NCI-H128 (cell line): ENCODE results near the gene C16orf90.
A peak's percentile ranks its signal among the peaks of the same experiment; 100 is the strongest.

Experiments
- DNase-seq: peaks from one replicate; lab custom pipeline; 2025; ENCODE audit not compliant: unreplicated experiment; lab: John Stamatoyannopoulos, UW

The C16orf90 gene, protein sequence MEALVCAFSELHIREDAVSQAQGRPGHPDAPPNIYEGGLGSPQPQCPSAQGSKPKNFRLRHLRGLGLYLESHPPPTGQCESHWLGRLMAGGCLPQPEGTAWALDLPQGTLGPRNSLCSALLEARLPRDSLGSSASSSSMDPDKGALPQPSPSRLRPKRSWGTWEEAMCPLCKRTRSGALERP

DNA sequence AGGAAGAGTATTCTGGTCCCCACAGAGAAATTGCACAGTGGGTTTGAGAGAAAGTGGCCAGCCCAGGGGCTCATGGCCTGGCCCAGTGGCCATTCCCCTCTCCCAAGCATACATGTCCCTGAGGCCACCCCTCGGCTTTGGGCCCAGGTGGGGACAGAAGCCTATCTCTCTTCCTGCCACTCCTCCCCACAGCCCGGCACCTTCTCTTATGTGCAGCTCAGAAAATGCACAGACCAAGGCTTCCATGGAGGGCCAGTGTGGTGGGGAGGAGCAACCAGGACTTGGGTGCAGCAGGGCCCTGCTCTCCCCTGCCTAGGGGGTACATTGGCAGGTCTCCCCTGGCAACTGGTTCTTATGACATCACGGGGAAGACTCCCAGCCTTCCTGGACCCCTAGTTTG, at the start of gene C16orf90:
C16orf90 (minus strand) TSS at position 314 of the 400 bp plus-strand sequence; CDS start at position 246, 68 bp downstream.
- no peak for DNase-seq

DNA sequence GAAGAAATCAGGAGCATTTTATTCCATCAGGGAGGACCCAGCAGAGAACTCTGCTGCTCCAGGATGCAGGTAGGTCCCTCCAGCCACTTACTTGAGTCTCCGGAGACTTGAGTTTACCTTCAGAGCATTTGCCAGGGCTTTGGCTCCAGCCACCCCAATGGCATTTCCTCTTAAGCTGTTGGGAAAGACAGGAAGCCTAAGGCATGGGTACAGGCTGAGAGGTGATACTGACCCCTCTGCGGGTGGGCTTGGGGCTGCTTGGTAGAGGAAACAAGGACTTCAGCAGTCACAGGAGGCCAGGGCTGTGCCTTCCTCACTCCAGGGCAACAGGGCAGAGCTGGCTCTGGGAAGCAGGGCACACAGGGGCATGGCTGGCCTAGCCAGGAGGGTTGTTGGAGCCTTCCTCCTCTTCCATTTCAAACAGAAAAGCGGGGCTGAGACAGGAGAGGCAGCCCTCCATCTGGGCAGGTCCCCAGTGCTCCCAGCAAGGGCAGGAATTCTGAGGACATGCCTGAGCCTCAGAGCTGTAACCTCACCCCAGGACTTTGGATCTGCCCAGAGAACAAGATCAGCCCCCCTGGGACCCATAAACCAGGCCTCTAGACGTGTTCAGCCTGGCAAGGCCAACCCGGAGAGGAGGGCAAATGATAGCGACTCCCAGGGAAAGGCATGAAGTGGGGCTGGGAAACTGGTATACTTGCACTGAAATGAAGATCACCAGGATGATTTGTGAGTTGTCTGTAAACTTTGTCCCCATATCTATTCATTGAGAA, 47.5 kb upstream of the C16orf90 start:
- DNase-seq: no peak

DNA sequence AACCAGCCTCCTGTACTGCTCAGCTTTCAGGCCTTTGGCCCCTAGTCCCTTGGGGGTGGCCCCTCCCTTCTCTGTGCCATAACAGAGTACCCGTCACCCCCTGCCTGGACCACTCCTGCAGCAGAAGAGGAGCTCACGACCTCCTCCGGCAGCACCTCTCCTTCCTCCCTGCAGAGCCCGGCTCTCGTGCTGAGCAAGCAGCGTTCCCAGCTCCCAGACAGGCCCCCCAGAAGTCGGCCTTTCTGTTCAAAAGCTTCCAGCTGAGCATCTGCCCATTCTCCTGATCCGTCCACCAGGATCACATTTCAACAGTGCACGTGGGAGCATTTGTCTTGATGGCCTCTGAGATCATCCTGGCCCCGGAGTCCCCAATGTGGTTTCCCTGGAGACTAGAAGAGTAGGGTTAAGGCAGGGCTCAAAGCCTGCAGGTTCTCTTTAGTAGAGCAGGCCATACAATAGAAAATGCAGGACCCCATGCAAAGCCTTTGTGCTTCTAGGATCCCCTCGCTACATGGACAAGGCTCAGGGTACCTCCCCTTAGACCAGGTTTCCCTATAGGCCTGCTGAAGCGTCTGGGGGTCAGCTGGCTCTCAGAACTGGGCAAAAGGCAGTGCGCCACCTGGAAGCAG, 46.4 kb upstream of the C16orf90 start:
- DNase-seq: no peak

DNA sequence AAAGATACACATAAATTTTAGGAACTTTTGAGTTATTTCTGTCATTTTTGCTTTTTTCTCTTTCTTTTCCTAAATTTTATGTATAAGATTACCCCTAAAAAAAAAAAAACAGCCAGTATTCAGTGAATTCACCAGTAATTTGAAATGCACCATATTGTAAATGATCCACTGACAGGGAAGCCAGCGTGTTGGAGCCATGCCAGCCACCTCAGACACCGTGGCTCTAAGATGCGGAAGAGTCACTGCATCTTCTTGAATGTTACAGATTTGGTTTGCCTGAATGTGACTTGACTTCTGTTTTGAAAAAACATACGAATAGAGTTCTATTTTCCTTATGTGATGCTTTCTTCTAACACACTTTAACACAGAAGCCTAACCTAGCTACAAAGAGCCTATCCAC, 42.9 kb upstream of the C16orf90 start:
- no peak for DNase-seq

DNA sequence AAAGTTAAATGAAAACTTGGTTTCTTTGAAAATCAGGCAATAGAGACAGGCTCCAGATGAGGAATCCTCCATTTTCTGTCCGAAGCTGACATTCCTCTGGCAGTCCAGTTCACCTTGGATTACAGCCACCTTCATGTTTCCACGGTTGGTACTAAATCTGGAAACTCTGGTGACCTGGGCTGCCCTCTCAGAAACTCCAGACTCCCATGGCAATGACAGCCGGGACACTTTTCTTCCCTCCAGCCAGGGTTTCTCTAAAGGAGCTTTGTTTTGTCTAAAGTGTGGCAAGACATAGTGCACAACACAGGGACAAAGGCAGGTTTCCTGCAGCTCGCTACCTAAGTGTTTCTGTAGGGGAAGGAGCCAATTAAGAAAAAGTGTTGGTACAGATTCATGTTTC, 41.6 kb upstream of the C16orf90 start:
- DNase-seq: no peak

DNA sequence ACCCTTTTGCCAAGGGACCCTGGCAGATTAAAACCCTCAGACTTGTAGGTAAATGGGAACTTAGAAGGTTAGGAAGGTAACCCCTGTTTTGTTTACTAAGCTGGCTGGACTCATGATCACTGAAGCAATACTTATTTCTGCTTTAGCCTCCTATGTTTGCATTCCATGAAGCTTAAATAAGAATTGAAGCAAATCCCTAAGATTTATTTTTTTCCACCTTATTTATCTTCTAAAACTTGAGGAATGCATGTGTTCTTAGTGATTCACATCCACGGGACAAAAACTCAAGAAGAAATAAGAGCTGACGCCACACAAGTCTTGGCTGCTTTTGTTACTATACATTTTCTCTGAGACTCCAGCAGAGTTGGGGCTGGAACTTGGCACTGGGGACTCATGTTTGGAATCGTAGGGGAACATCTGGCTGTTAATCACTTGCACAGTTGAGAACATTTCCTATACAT, 41.0 kb upstream of the C16orf90 start:
- no peak for DNase-seq

DNA sequence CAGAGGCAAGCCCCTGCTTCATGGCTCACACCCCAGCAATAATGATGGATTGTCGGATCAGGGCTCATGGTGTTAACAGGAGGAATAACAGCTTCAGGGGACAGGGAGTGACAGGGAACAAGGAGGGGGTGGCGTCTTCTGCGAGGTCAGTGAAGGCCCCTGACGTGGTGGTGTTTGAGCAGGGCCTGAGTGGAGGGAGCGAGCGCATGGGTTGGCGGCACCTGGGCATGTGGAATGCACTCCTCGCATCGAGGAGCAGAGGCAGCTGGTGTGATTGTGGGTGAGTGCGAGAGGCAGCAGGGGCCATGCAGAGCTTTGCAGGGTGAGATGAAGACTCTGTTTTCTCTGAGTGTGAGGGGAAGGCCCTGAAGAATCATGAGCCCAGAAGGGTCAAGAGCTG, 38.8 kb upstream of the C16orf90 start:
- DNase-seq: no peak

DNA sequence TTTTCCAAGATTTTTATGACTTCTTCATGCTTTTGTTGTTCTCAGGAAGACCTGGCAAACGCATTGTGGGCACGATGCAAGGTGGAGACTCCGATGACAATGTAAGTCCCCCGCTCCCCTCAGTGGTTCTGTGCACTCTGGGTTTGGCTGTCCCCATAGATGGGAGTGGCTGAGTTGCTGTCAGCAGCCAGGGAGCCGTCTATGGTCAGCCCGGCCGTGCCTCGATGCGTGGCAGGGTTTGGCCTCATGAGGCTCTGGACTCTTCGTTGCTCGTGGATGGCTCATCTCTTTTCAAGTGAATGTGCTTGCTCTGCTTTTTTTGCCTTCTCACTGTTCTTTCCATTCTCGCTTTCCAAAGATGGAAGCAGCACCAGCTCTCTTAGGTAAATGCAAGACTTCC, 37.5 kb upstream of the C16orf90 start:
- no peak for DNase-seq

DNA sequence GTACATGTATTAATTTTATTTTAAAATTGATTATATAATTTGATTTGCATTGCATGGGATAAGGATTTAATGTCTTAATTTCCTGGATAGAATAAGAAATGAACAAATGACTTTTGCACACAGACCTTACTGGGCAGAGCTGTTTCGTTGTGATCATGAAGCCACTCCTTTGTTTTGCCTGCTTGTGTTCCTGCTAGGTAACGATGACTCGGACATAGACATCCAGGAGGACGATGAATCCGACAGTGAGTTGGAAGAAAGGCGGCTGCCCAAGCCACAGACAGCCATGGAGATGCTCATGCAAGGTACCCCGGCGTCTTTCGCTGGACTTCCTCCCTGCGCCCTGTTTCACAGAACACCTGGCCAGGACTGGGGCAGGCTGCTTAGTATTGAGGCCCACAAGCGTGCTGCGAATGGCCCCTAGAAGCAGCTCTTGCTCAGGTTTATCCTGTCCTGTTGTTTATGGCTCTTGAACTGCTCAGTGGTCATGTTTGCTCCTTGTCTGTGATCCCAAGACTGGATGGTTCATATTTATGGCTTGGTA, 35.2 kb upstream of the C16orf90 start:
- DNase-seq: no peak

DNA sequence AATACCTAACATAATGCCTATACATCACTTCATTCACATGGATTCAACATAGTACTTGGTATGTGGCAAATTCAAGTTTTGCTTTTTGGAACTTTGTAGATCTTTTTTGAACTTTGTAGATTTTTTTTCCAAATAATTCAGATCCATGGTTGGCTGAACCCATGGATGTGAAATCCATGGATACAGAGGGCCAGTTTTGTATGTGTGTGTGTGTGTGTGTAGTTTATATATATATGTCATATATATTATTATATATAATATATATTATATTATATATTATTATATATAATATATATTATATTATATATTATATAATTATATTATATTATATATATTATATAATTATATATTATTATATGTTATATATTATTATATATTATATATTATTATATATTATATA, 33.9 kb upstream of the C16orf90 start:
- no peak for DNase-seq

DNA sequence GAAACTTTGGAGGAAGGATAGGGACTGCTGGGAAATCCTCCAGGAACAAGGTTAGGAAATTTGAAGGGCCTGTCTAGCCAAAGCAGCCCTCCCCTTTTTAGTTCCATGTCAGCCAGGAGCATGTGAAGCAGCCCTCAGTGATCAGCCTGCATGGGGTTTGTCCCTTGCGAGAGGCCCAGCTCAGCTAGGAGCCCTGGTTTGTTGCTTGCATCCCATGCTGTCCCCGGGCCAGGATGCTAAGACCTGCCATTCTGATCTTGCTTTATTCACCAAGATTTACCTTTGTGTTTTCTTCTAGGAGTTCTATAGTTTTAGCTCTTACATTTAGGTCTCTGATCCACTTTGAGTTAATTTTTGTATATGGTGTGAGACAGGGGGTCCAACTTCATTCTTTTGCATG, 33.1 kb upstream of the C16orf90 start:
- DNase-seq: no peak

DNA sequence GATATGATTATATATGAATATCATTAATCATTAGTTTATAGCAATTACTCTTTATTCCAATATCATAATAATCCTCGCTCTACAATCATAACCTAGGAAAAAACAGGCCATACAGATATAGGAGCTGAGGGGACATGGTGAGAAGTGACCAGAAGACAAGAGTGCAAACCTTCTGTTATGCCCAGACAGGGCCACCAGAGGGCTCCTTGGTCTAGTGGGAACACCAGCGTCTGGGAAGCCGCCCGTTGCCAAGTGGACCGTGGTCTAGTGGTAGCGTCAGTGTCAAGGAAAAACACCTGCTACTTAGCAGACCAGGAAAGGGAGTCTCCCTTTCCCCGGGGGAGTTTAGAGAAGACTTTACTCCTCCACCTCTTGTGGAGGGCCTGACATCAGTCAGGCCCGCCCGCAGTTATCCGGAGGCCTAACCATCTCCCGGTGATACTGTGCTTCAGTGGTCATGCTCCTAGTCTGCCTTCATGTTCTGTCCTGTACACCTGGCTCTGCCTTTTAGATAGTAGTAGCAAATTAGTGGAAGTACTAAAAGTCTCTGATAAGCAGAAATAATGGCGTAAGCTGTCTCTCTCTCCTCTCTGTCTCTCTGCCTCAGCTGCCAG, 32.0 kb upstream of the C16orf90 start:
- DNase-seq: peak; percentile 16

DNA sequence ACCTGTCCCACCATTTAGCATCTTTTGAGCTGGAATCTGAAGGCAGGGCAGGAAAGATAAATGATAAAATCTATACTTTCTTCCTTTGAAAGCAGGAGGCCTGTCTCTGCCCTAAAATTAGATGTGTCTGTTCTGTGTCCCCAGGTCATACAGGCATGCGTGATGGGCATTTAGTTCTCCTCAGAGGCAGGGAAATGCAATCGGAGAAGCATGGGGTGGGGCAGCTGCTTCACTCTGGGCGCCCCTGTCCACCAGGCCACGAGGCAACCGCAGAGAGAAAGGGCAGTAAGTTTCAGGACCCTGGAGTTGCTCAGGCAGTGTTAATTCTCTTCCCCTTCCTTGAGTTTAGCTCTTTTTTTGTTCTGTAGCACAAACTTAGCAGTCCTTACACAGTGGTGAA, 30.7 kb upstream of the C16orf90 start:
- DNase-seq: no peak

DNA sequence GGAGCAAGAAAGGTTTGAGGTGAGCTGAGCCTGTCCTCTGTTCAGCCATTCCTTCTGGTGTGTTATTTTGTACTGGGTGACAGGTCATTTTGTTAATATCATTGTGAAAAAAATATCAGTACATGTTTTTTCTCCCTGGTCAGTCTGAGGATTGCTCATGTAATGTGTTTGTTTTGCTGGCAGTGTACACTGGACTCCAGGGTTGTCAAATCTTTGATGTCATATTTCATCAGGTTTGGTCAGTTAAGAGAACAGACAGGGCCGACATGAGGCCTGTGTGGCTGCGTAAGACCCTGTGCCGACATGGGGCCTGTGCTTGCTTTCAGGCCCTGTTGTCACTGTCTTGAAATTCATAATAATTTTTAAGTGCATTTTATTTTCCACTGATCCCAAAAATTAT, 28.0 kb upstream of the C16orf90 start:
- DNase-seq: no peak

DNA sequence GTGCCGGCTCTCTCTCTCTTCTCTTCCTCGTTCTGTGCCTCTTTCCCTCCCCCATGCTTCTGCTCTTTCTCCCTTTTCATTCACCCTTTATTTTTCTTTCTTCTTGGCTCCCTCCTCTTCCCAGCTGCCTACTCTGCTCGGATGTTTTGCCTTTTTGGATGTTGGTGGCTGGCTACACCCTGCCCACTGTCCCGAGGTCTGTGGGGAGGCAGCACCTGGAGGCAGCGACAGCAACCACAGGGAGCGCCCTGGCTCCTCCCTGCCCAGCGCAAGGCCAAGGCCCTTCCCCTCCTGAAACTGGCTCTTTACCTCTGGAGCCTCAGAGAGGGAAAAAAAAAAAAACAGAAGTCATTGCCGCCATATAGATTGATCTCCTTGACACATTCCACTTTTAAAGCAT, 25.6 kb upstream of the C16orf90 start:
- no peak for DNase-seq

DNA sequence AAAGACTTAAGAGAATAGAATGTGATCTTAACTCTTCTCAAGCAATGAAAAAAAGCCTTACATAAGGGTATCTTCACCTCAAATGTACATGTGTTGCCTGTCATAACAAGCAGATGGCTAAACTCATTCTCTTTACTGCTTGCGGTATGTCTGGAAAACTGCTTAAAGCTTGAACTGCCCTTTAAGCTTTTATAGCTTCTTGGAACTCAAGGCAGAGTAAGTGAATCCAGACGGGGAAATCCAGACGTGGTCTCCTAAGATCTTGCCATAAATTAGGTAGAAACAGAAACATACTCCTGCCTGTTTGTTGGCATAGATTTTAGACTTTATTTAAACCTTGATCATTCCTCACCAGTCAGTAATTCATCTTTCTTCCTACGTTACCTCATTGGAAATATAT, 25.1 kb upstream of the C16orf90 start:
- no peak for DNase-seq

DNA sequence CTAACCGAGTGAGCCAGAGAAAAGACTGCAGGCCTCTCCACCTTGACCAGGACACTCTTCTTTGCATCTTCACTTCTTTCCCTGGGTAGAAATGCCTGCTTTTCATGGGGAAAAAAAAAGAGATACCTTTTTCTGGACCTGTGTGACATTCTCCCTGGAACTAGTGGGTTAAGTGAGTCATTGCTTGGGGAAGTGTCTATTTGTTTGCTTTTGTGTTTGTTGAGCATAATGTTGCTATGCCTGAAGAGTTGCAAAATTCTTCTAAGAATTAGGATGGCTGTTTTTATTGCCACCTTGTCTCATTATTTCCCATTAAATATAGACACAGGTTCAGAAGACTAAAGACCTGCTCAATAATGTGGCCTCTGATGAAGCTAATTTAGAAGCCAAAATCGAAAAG, 24.3 kb upstream of the C16orf90 start:
- DNase-seq: no peak

DNA sequence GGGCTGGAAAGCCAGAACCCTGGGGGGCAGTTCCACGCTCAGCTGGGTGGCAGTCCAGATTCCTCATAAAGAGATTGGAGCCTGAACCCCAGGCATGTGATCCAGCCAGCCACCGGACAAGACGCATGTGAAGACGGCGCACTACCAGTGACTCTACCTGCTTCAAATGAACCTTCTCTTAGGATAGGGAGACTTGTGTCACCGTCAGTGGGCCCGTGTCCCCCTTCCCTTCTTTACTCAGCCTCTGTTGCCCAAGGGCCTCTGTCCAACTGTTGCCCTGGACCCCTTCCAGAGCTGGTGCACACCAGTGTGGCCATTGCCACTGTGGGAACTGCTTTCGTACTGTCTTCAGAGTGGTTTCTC, 23.7 kb upstream of the C16orf90 start:
- DNase-seq: no peak

DNA sequence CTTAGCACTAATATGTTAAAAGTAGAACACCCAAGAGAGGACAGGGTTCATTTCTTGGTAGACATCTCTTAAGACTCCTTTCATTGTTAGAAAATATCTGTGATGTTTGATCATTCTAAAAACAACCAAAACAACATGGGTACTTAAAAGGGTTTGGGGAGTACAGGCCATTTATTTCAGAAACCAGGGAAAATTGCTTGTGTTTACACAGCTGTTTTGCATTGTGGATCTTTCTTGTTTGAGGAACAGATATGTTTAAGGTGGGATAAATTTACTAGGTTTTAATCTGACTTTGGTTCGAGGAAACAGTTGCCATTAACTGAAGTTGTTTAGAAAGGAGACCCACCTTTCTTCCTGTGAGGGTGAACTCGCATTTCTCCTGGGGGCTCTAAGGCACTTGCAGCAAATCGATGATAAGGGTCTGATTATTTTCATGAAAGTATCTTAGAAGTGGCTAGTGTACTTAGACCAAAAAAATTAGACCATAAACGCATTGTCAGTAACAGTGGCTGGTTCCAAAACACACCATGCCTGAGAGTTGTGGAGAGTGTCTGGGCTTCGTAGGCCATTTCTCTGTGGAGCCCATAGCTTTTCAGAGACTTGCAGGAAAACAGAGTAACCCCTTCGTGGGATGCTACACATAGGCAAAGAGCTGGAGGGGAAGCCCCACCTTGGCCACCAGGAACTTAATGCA, 23.1 kb upstream of the C16orf90 start:
- DNase-seq: no peak

DNA sequence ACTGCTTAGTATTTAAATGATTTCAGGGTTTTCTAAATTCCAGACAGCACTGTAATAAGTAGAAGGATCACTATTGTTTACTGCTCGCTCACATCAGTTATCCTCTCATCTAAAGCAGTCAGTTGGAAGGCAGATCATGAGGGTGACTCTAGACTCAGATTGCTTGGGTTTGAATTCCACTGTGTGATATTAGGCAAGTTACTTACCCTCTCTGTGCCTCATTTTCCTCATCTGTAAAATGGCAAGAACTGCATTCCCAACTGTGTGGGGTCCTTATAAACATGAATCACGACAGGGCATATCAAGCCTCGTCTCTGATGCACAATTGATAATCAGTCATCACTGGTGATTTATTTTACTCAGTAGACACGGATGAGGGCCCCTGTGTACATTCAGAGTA, 20.6 kb upstream of the C16orf90 start:
- no peak for DNase-seq

DNA sequence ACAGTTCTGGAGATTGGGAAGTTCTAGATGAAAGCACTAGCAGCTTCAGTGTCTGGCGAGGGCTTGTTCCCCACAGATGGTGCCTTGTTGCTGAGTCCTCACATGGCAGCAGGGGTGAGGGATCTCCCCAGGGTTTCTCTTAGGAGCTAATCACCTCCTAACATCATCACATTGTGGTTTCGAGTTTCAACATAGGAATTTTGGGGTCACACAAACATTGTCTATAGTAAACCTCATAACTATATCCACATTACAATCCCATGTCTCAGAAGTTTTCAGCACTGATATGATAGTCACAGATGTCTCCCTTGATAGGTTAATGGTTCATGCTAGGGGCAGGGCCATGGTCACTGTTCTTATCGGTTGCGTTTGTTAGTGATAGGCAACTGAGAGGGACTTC, 19.3 kb upstream of the C16orf90 start:
- no peak for DNase-seq
